GM21367 (cell line): ENCODE data around the gene FBXW5.

Experiments used
- ATAC-seq: cut with Tn5 transposase; IDR thresholded peaks from one replicate; pipeline ENCODE4 v1.9.1; 2021; ENCODE audit not compliant: unreplicated experiment

FBXW5 gene

GRCh38 chr9:136949817-136950655, 5.5 kb upstream of the FBXW5 start:
- peak; percentile 63 for ATAC-seq

GRCh38 chr9:136949239-136949816, 4.8 kb upstream of the FBXW5 start:
- ATAC-seq = no peak

DNA sequence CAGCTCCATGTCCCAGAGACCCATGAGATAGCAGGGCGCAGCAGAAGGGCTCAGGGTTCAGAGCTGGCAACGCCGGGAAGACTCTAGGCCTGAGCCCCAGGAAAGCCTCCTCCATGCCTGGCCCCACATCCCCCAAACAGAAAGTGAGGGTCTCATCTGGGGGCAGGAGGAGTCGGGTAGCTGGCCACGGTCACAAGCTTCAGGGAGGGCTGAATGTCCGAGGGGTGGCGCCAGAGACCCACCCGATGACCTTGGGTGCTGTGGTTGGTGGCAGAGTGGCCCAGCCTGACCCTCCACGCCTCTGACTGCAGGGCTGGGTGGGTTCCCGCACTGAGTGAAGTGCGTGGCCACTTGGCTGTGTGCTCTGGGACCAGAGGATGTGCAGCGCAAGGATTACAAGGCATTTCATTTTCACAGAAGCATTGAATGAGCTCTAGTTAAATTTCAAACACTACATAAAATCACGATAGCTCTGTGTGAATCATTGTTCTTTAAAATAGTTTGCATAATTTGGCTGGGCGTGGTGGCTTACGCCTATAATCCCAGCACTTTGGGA, 3.5 kb upstream of the FBXW5 start:
- ATAC-seq = no peak

- no peak for ATAC-seq
Measured at GRCh38 chr9:136947028-136947891, 2.7 kb upstream of the FBXW5 start.

DNA sequence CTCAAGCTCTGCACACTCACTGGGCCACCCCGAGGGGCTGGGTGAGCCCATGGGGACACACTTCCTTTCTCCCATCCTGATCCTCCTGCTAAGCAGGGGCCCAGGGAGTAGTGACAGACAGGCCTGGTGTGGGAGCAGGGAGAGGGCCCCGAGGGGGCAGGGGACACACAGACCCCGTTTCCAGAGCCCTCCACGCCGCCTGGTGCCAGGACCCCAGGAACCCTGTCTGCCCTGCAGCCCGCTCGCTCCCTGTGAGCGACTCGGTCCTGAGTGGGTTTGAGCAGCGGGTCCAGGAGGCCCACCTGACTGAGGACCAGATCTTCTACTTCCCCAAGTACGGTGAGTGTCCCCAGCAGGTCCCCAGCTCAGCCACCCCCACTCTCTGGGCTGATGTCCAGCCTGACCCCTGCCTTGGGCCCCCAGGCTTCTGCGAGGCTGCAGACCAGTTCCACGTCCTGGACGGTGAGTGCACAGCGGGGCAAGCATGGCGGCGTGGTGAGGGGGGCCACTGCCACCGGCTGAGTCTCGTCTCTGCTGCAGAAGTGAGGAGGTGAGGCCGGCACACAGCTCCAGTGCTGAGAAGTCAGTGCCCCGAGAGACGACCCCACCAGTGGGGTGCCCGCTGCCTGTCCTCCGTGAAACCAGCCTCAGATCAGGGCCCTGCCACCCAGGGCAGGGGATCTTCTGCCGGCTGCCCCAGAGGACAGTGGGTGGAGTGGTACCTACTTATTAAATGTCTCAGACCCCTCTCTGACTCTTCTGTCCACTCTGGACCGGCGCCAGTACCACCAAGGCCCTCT, 1.9 kb upstream of the FBXW5 start:
- no peak for ATAC-seq

GRCh38 chr9:136945333-136946227, 1.0 kb upstream of the FBXW5 start:
- no peak for ATAC-seq

- ATAC-seq = peak; percentile 26
Measured at GRCh38 chr9:136944212-136944518, 373 bp downstream of the FBXW5 start.

- ATAC-seq = peak; percentile 1
Measured at GRCh38 chr9:136943291-136944211, 987 bp downstream of the FBXW5 start.

DNA sequence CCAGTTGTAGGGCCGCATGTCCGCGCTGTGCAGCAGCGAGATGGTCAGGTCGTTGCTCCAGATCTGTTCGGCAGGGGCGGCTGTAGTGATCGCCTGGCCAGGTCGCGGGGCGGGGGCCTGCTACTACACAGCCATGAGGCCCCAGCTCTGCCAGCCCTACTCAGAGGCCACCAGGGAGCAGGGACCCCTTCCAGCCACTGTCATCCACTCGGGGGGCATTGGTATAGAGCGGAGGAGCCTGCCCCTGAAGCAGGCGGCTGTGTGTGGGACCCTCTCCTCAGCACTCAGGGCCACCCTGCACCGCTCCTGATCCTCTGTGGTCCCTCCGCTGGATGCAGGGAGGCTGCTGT, 1.7 kb downstream of the FBXW5 start:
- ATAC-seq = no peak

DNA sequence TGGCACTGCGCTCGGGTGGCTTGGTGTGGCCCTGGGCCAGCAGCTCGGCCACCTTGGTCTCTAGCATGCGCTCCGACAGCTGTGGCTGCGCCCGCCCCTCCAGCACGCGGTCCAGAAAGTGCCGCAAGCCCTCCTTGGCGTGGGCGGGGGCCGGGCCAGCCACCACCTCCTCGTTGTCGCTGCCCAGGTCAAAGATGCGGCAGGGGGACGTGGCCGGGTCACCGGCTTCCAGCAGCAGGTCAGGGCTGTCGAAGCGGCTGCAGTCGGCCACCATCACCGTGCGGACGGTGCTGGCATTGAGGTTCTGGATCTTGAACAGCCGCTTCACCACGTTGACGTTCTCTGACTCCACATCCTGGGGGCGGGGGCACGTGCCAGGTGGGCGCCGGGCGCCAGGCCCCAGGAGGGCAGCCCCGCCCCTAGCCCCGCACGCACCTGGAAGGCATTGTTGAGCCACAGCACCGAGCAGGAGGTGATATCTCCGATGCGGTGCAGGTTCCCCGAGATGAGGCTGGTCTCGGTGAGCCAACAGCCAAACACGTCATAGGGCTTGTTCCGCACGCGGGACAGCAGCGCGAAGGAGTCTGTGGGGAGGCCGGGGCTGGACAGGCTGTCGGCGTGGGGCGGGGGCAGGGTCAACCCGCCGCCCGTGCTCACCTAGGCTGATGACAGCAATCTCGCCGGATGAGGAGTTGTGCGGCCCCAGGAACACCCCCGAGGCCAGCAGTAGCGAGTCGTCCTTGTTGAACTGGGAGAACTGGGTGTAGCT, 2.2 kb downstream of the FBXW5 start:
- no peak for ATAC-seq

DNA sequence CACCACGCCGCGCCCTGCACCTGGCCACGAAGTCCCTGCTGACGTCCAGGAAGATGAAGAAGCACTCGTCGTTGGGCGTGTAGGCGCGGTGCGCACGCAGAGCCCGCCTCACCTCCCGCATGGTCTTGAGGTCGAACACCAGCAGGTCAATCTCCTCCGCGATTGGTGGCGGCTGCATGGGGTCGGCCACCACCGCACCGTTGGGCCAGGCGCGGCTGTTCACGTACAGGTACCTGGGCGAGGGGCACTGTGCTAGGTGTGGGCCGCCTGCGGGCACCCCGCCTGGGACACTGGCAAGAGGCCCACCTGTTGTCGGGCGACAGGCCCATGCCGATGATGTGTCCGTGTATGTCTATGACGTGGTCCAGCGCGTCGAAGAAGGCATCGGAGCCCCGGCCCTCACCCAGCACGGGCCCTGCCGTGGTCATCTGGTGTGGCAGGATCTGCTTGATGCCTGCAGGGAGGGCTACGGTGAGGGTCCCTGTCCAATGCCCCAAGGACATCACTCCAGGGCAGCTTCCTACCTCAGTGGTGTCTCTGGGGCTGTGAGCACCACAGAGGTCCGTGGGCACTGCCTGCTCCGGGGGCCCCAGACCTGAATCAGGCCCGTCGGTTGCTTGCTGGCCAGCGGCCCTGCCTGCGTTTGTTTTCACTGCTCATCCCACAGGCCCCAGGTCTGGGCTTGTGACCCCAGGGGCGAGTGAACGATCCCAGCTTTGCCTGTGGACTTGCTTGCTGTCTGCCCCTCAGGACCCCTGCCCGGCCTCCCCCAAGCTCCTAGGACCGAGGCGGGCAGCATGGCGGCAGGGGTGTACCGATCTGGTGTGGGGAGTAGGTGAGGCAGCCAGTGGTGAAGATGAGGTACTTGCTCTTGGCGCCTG, 3.1 kb downstream of the FBXW5 start:
- ATAC-seq = no peak

- no peak for ATAC-seq
Measured at GRCh38 chr9:136940526-136941230, 3.9 kb downstream of the FBXW5 start.

- ATAC-seq = no peak
Measured at GRCh38 chr9:136939996-136940525, 4.5 kb downstream of the FBXW5 start.

- no peak for ATAC-seq
Measured at GRCh38 chr9:136939431-136939995, 5.0 kb downstream of the FBXW5 start.

DNA sequence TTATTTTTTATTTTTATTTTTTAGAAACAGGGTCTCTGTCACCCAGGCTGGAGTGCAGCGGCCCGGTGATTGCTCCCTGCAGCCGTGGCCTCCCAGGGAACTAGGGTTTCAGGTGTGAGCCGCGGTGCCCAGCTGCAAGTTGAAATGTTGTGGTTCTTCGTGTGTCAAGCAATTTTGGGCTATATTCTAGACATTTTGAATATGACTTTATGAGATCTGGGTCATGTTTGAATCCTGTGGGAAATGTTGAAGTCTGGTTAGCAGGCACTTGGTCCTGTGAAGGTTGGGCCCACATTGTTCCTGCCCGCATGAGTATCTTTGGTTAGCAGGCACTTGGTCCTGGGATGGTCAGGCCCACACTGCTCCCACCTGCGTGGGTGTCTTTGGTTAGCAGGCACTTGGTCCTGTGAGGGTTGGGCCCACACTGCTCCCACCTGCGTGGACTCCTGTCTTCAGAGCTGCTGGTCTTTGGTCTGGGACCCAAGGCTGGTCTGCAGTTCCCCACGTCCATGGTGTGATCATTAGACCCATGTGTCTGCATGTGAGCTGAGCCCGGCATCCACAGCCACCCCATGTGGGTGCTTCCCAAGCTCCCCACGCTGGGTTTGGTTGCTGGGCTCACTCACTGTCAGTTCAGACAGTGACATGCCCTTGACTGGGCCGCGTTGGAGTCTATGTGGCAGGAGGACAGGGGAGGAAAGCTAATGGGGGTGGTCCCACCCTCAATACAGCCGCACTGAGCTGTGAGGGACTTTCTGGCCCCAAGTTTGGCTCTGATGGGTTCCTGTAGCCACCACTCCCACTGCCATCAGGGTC, 7.1 kb downstream of the FBXW5 start:
- ATAC-seq = no peak
